Epithelial cell of prostate (primary cell): ENCODE results near the gene FOXD3.

Source experiments
- DNase-seq: peaks from one replicate; pipeline ENCODE4 v3.0.0-alpha.2; 2011; ENCODE audit warnings: low read depth, low spot score
- H3K27ac ChIP-seq: fragments of 450-650 bp; 2 replicates; pipeline ENCODE4 v1.5.1; 2017; ENCODE audit warnings: mild to moderate bottlenecking

The FOXD3 gene

DNA sequence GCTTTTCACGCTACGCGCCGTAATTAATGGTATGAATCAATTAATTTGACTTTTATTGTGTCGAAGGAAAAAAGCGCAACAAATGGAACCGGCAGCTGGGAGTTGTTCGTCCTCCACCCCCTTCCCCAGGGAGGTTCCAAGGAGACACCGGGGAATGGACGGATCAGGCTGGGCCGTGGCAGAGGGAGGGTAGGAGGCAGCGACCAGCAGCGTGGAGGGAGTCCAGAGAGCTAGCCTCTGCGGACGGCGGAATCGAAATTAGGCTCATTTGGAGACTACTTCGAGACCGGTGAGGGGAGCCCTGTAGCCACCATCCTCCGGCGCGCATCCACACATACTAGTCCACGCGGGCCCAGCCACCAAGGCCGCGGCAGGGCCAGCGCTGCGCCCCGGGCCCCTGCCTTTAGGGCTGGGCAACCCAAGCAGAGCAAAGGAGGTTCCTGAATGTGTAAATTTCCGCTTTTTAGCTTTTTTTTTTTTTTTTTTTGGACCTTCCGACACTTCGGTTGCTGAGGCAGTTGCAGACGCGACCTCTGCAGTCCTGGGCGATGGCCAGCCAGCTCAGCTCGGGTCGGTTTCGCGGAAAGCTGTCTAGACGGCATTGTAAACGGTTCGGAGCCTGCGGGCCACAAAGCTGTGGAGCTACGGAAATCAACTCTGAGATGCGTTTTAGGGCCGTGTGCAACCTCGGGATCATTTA, 2.2 kb upstream of the FOXD3 start:
- no peak overlapping the region for H3K27ac ChIP-seq
- DNase-seq = no peak

DNA sequence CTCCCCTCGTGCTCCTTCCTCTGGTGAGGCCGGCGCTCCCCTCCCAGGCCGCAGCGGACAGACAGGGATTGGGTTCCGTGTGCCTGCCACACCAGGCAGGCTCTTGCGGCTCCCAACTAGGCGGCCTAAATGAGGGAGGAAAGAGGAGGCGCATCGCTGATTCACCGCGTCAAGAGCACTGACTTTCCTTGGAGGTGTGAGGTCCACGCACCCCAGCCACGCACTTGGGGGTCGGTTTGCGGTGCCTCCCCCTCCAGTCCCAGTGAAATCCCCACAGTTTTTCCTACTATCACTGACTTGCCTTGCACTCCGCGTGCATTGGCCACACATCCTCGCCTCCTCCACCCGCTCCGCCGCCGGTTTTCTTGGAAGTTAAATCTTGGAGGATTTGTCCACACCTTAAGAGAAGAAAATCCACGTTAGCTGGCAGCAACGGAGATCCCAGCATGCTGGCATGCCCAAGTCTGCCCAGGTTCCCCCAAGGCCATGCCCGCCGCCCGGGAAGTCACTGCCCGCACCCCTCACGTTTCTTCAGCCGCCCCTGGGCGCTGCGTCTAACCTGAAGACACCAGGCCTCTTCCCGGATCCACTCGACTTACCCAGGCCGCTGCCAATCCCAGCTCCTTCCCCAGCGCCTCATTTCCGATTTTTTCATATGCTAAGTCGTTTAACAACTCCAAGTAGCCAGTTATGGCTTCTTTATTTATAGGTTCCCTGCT, 1.1 kb upstream of the FOXD3 start:
- no peak for DNase-seq
- no peak overlapping the region for H3K27ac ChIP-seq

DNA sequence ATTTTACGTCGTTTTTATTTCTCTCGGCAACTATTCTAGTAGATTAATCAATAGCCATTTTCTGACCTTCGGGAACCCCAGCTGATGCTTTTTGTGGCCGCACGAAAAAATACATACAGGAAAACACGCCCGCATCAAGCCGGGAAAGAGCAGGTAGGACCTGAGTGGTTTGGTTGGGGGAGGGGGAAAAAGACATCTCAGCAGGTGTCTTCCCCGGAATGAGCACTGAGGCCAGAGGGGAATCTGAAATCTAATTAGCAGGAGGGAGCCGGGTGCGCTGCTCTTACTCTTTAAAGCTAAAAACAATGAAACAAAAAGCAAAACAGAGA, 618 bp upstream of the FOXD3 start:
- no peak for DNase-seq
- no peak overlapping the region for H3K27ac ChIP-seq

DNA sequence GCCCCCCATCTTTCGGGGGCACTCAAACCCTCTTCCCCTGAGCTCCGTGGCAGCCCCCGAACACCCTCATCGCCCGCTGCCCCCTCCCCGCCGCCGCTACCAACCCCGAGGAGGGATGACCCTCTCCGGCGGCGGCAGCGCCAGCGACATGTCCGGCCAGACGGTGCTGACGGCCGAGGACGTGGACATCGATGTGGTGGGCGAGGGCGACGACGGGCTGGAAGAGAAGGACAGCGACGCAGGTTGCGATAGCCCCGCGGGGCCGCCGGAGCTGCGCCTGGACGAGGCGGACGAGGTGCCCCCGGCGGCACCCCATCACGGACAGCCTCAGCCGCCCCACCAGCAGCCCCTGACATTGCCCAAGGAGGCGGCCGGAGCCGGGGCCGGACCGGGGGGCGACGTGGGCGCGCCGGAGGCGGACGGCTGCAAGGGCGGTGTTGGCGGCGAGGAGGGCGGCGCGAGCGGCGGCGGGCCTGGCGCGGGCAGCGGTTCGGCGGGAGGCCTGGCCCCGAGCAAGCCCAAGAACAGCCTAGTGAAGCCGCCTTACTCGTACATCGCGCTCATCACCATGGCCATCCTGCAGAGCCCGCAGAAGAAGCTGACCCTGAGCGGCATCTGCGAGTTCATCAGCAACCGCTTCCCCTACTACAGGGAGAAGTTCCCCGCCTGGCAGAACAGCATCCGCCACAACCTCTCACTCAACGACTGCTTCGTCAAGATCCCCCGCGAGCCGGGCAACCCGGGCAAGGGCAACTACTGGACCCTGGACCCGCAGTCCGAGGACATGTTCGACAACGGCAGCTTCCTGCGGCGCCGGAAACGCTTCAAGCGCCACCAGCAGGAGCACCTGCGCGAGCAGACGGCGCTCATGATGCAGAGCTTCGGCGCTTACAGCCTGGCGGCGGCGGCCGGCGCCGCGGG, 837 bp downstream of the FOXD3 start:
- no peak for DNase-seq
- H3K27ac ChIP-seq = no peak overlapping the region

DNA sequence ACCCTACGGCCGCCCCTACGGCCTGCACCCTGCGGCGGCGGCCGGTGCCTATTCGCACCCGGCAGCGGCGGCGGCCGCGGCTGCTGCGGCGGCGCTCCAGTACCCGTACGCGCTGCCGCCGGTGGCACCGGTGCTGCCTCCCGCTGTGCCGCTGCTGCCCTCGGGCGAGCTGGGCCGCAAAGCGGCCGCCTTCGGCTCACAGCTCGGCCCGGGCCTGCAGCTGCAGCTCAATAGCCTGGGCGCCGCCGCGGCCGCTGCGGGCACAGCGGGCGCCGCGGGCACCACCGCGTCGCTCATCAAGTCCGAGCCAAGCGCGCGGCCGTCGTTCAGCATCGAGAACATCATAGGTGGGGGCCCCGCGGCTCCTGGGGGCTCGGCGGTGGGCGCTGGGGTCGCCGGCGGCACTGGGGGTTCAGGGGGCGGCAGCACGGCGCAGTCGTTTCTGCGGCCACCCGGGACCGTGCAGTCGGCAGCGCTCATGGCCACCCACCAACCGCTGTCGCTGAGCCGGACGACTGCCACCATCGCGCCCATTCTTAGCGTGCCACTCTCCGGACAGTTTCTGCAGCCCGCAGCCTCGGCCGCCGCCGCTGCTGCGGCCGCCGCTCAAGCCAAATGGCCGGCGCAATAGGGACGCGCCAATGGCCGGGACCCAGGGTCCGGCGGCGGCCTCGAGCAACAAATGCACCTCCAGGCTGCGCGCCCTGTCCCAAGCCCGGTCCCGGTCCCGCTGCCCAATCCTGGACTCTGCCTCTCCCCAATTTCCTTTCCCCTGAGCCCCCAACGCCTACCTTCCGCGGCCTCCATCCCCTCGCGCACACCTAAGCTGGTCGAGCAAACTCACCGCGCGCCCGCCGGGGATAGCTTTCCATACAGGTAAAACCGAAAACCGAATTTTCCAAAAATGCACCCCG, 1.8 kb downstream of the FOXD3 start:
- H3K27ac ChIP-seq = no peak overlapping the region
- DNase-seq = no peak

DNA sequence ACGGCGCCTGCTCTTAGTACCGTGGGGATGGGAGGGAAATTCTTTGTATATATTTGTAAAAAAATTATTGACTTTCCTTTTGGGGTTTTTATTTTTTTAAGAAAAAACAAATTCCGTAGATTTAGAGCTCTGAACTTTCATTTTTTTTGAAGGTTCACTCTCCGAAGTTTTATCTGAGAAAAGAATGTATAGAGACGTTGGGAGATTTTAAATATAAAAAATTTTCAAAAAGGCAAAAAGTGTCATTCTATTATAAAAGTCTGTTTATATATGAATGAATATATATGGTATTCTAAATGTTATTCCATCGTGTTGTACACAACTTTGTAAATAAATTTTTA, 2.4 kb downstream of the FOXD3 start:
- DNase-seq = no peak
- no peak overlapping the region for H3K27ac ChIP-seq

DNA sequence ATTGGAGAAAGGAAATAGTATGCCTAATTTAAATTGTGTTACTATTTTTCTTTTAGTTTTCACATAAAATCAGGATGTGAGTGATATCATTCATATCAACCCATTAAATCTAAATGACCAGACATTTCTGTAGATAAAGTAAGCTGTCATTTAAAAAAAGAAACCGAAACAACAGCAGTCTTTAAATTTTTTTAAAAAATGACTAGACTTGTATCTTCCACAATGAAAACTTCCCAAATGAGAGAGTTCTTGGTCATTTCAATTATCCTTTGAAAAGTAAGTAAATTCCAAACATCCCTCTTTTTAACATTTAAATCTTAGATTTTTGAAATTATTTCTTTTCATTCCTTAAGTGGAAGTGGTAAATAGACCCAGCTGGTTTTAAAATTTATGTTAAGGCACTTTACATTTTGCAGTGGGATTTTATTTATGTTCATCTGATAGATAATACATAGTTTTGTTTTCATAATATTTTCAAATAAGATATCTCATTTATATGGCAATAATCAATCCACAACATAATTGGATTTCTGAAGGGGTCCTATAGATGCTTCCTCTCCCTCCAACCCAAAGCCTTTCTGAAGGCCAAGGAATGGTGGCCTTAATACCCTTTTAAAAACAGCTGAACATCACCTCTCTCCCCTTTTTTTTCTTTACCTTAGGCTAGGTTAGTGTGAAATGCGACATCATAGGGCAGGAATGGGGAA, 3.1 kb downstream of the FOXD3 start:
- no peak for DNase-seq
- H3K27ac ChIP-seq = no peak overlapping the region

DNA sequence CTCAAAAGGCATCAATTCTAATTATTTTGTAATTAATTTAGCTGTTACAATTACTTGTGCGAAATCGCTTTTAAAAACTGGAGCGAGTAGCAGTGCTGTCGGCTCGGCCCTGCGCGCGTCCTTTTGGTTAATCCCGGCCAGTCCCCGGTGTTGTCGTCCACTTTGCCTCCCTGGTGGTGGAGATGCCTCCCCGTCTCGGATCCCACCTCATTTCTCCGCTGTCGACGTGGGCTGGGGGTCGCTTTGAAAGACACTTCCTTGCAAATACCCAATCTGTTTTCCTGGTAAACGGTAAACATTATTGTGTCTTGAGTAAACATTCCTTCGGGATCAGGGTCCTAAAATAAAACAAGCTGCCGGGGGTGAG, 3.7 kb downstream of the FOXD3 start:
- DNase-seq = no peak
- H3K27ac ChIP-seq = no peak overlapping the region

DNA sequence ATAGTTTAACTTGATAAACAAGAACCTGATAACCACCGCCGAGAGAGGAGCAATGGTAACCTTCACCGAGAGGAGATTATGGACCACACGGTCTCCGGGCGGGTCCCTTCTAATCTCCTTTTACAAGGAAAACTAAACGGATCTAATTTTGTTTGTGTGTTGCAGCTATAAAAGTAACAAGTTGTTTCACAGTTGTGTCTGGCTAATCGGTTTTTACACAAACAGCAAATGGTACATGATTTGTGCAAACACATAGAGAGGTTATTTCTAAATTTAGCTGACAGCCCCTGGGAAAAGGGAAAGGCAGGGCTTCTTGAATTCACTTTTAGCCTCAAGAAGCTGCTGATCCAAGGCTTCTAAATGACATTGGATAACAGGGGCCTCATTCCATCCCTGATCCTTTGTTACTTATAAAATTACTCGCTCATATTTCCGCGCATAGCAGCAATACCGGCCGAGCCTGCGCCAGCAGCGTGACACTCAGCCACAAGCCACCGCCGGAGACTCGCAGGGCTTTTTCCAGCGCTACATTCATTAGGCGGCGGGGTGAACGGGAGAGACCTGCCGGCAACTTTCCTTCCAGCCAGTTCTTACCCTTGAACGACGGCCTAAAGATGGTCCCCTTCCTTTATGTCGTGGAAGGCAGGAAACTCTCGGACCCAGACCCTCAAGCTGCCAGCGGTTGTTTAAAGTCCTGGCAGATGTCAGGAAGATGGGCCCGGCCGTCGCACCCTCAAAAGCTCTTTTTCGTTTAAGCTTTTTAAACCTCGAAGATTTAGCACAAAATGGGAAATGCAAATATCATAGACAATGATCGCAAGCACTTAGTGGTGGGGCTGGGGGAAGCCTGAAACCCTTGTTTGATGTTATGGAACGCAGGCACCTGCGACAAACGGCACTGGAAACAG, 4.4 kb downstream of the FOXD3 start:
- no peak overlapping the region for H3K27ac ChIP-seq
- DNase-seq = no peak

DNA sequence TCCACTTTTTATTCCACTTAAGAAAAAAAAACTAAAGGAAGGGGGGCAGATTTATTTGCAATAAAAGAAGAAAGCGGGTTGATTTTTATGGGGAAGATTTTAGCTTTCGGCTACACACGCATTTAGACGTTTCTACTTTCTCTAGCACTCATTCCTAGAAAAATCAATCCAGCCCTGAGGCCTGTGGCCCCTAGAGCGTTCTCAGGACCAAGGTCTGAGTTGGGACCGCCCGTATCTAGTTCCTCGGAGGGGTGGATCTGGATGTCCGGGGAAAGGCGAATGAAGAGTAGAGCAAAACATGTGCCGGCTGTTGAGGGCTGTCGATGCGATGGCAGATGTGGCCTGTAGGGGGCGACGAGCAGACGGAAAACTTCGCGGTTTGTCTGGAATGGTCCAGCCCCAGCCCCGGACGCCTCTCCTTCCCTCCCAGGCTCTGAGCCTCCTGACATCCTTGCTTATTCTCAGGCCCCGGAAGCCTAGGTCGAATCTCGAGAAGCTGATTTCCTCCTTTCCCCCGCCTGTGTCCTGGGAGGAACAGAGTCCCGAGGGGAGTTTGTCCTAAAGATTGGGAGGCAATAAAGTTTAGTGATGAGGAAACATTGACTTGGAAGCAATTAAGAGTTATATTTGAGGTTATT, 5.2 kb downstream of the FOXD3 start:
- no peak overlapping the region for H3K27ac ChIP-seq
- DNase-seq = no peak

DNA sequence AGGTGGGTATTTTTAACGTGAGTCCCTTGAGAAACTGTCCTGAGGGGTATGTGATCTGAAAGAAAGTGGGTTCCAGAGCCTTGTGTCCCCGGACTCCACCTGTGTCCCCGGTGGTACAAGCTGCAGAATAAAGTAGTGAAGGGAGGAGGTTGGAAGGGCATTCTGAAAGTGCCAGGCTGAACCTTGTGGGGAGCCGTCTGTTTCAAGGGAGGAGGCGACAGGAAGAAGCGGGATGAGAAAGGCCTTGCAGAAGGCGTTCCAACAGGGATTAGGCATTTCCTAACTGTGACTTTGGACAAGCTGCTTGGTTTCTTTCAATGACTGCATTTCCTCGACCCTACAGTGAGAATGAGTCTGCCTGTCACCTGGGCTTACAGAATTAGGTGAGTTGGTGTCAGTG, 5.8 kb downstream of the FOXD3 start:
- DNase-seq = no peak
- H3K27ac ChIP-seq = no peak overlapping the region

DNA sequence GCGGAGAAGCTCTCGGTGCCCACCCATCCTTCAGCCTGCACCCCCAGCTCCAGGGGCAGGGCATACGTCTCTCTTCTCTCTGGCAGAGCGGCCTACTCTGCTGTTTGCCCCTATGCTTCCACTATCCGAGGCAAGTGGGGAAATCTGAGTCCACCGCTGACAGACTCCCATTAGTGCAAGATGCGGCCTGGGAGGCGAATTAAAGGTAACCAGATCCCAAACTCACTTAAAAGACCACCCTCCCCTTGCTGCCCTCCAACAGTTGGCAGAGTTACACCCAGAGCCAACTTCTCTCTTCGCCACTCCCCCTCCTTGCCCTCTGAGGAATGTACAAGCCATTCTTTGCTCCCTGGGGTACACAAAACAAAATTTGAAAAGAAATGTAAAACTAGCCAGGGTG, 6.4 kb downstream of the FOXD3 start:
- H3K27ac ChIP-seq = no peak overlapping the region
- DNase-seq = no peak

DNA sequence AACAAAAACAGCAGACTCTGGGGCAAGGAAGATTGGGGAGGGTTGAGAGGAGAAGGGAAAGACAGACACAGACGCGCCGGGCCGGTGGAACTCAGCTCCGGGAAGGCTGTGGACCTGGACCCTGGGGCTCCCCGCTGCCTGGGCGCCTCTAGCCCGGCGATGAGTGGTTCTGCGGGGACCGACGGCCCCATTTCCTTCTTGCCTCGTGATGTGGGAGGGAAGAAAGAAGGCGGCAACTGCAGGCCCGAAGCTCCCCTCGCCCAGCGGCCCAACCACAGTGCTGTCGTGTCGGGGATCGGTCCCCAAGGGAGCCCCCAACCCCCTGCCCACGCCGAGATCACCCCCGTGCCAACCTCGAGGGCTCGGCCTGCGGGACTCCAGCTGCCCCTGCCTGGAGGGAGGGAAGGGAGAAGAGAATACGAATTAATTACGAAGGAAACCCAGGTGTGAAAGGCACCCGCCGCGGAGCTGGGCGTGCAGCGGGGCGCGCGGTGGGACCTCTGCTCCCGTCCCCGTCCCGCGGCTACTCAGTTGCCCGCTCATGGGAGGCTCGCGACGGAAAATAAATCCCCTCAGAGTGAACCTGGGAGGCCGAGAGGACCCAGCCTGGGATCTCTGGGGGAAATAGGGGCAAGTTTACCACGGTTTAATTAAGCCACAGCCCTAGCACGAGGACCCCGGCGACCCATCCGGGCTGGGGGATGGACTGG, 7.4 kb downstream of the FOXD3 start:
- no peak overlapping the region for H3K27ac ChIP-seq
- DNase-seq = no peak

DNA sequence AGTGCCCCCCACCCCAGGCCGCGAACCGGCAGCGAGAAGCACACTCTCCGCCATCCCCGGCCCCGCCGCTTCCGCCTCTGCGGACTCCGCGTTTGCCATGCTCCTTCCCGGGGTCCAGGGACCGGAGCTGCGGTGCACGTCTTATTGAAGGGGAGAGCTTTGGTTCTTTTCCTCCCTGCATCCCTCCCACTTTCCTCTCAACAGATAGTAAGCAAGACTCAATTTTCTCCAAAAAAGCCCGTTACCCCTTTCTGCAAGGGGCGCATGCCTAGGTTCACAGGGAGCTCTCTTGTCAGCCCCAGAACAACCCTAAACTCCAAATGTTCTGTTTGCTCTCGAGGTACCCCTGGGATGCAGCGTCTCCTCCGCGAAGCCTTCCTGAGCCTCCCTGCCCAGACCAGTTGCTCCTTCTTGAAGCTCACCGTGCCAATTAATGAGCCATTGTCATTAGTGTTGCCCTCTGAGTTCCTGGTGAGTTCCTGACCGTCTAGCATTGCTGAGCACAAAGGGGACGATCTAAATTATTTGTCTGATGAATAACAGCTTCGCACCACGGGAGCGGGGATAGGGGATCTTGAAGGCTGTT, 8.1 kb downstream of the FOXD3 start:
- H3K27ac ChIP-seq = no peak overlapping the region

DNA sequence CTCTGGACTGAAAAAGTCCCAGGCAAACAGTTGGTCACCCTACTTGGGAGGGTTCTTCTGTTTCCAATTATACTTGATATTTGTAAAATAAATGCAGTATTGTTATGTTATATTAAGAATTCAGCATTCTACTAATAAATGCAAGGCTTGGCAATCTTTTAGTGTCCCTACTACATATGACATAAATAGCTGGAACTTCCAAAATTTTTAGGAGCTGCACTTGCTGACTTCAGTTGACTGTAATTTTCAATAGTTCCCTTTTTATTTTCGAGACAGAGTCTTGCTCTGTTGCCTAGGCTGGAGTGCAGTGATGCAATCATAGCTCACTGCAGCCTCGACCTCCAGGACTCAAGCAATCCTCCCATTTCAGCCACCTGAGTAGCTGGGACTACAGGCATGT, 20.0 kb downstream of the FOXD3 start:
- no peak for DNase-seq
- H3K27ac ChIP-seq = no peak overlapping the region

More for the DNA sequence above, 8.1 kb downstream of the FOXD3 start:
- DNase-seq = no peak

DNA sequence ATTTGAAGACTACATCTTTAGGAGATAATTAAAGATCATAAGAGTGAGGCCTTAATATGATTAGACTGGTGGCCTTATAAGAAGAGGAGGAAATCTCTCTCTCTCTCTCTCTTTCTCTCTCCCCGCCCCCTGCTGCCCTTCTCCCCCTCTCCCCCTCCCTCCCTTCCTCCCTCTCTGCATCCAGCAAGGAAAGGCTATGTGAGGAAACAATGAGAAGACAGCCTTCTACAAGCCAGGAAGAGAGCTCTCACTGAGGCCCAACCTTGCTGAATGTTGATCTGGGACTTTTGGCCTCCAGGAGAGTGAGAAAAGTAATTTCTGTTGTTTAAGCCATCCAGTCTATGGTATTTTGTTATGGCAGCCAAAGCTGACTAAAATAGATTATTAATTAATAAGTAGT, 21.6 kb downstream of the FOXD3 start:
- H3K27ac ChIP-seq = no peak overlapping the region
- no peak for DNase-seq

DNA sequence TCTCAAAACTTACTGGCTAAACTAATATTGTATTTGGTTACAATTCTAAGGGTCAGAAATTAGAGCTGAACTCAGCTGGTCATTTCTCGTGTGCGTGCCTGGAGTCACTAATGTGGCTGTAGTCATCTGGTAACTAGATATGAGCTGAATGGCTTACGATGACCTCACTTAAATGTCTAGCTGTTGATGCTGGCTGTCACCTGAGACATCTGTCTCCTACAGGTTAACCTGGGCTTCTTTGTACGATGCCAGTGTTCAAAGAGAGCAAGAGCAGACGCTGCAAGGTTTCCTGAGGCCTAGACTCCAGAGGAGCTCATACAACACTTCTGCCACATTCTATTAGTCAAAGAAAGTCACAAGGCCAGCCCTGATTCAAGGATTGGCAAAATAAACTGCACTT, 28.0 kb downstream of the FOXD3 start:
- DNase-seq = no peak
- no peak overlapping the region for H3K27ac ChIP-seq
